A549 treated with CpdA at 1 μM for 4 hours (cell line): Measurements from ENCODE around the gene SNRNP200. TPM values are rescaled to one million over a fixed set of nuclear protein-coding genes. Genes with fewer than 3 reads are reported as not detected.

Source experiments
- total RNA-seq: library from RNA; stranded (reverse); fragments of 200-300 nt; extraction: Qiagen RNA extraction; gene quantifications from 5 replicates; pipeline ENCODE4 v1.2.3, GENCODE V29; 2022; ENCODE audit warnings: low read depth

Gene SNRNP200
- total RNA-seq = 126 to 133 TPM (median 130 TPM) in 5 replicates

GRCh38 chr2:96305091-96305978 is at the start of gene SNRNP200:
Gene SNRNP200 (minus strand): TSS chr2:96305546. CDS start chr2:96305437, 109 bp downstream.

GRCh38 chr2:96325041-96325883 is 19.9 kb upstream of the SNRNP200 start, which contains the start of gene ITPRIPL1:
Gene ITPRIPL1 (plus strand): TSS chr2:96325317. CDS start chr2:96325840, 523 bp downstream.

GRCh38 chr2:96265840-96266679 is 39.3 kb downstream of the SNRNP200 start, which contains the start of the genes CIAO1 and TMEM127:
Gene CIAO1 (plus strand): TSS chr2:96266225. CDS start chr2:96266351, 126 bp downstream.
Gene TMEM127 (minus strand): TSS chr2:96265997. CDS start chr2:96265381, 616 bp downstream.

Other genes starting within 250 kb of the SNRNP200 start
- 0.03 to 0.09 TPM (median 0.08 TPM) in 5 replicates for gene ADRA2B, start 189.0 kb downstream of the SNRNP200 start, total RNA-seq
- not detected in 5 replicates for gene ASTL, start 167.0 kb downstream of the SNRNP200 start, total RNA-seq
- gene DUSP2, start 160.1 kb downstream of the SNRNP200 start, total RNA-seq = 0.22 to 0.50 TPM (median 0.46 TPM) in 5 replicates
- 95.0 to 102 TPM (median 97.0 TPM) in 5 replicates for gene STARD7, start 96.7 kb downstream of the SNRNP200 start, total RNA-seq
- gene TMEM127, start 39.5 kb downstream of the SNRNP200 start, total RNA-seq = 38.4 to 51.9 TPM (median 48.9 TPM) in 5 replicates
- gene CIAO1, start 39.3 kb downstream of the SNRNP200 start, total RNA-seq = 79.3 to 95.8 TPM (median 91.0 TPM) in 5 replicates
- gene ITPRIPL1, start 19.8 kb upstream of the SNRNP200 start, total RNA-seq = not detected in 5 replicates
- 45.4 to 49.9 TPM (median 48.3 TPM) in 5 replicates for gene NCAPH, start 30.2 kb upstream of the SNRNP200 start, total RNA-seq
- gene NEURL3, start 199.8 kb upstream of the SNRNP200 start, total RNA-seq = 1.3 to 2.9 TPM (median 1.7 TPM) in 5 replicates
- 8.4 to 11.8 TPM (median 9.3 TPM) in 5 replicates for gene ARID5A, start 231.2 kb upstream of the SNRNP200 start, total RNA-seq